Natural killer cell (primary cell): Measurements from ENCODE around the gene ACAD10. TPM values are rescaled to one million over a fixed set of nuclear protein-coding genes. Genes with fewer than 3 reads are reported as not detected.
"Not testable (repeated sequence)": the region's sequence is repeated elsewhere in the genome, so short reads cannot be mapped to it uniquely, and the experiment has no call there.

Experiments used
- ATAC-seq, 3 donors: fragments of 150-1000 bp in 2 of 3; fragments of 200-7000 bp in 1 of 3; cut with Tn5 transposase; 1 replicate in 1 of 3; 2 replicates in 2 of 3; pipeline ENCODE4 v1.10.0; 2021; ENCODE audit warnings: mild to moderate bottlenecking in 2 of 3, moderate library complexity in 2 of 3
- DNase-seq, 2 donors: peaks; one replicate each; pipeline versions ENCODE4 v3.0.0 to v3.0.0-alpha.2; 2013 to 2021; ENCODE audit warnings: mixed read lengths in 1 of 2
- H3K27ac ChIP-seq: one replicate; pipeline ENCODE4 v1.5.1; 2013; ENCODE audit warnings: mild to moderate bottlenecking, low read length
- H3K27me3 ChIP-seq: one replicate; pipeline ENCODE4 v1.6.1; 2013; ENCODE audit warnings: low read length; ENCODE audit not compliant: control insufficient read depth, insufficient read depth
- H3K36me3 ChIP-seq: one replicate; pipeline ENCODE4 v1.6.1; 2013; ENCODE audit warnings: low read length; ENCODE audit not compliant: control insufficient read depth, insufficient read depth
- H3K4me1 ChIP-seq: one replicate; pipeline ENCODE4 v1.6.1; 2013; ENCODE audit warnings: low read length; ENCODE audit not compliant: control insufficient read depth, insufficient read depth
- H3K4me3 ChIP-seq: one replicate; pipeline ENCODE4 v1.5.1; 2013; ENCODE audit warnings: low read length
- H3K9me3 ChIP-seq: one replicate; pipeline ENCODE4 v1.6.1; 2013; ENCODE audit warnings: low read length; ENCODE audit not compliant: control insufficient read depth, insufficient read depth
- H3K27ac Mint-ChIP-seq, 2 donors: one replicate each; pipeline ENCODE4 v1.8.0; 2022; ENCODE audit warnings: mild to moderate bottlenecking in 2 of 2, mixed read lengths in 2 of 2, moderate library complexity in 1 of 2
- H3K27me3 Mint-ChIP-seq, 2 donors: one replicate each; pipeline ENCODE4 v1.8.0; 2022; ENCODE audit warnings: low read depth in 2 of 2, mixed read lengths in 2 of 2
- H3K36me3 Mint-ChIP-seq: one replicate; pipeline ENCODE4 v1.8.0; 2022; ENCODE audit warnings: mixed read lengths
- H3K4me1 Mint-ChIP-seq, 2 donors: one replicate each; pipeline ENCODE4 v1.8.0; 2022; ENCODE audit warnings: mixed read lengths in 2 of 2
- H3K4me3 Mint-ChIP-seq: one replicate; pipeline ENCODE4 v1.8.0; 2022; ENCODE audit warnings: mild to moderate bottlenecking, moderate library complexity, mixed read lengths
- H3K9me3 Mint-ChIP-seq, 2 donors: one replicate each; pipeline ENCODE4 v1.8.0; 2022; ENCODE audit warnings: mixed read lengths in 2 of 2
- WGBS: methylation state at CpG from one replicate; pipeline ENCODE4 v1.1.7; 2013; ENCODE audit warnings: missing lambda C conversion rate; ENCODE audit not compliant: insufficient coverage; 5-methylcytosine and 5-hydroxymethylcytosine counted together
- intact Hi-C: fragments of 100-400 bp; cut with micrococcal nuclease; formaldehyde crosslinking; loops from one replicate; pipeline ENCODE4 v1.14.2; 2022
- total RNA-seq, 4 donors: library from RNA; stranded (reverse); fragments of 120-200 nt in 1 of 4; gene quantifications; one replicate each; pipeline versions ENCODE4 v1.2.3 to v1.2.4, GENCODE V29; 2013 to 2022
- TF ChIP-seq, protein P1 (sequence below): fragments of 200-600 bp; IDR thresholded peaks from one replicate; pipeline ENCODE4 v1.8.0; 2022; ENCODE audit warnings: antibody characterized with exemption

ACAD10 gene
- total RNA-seq, 3 donors from 2014 or later (not counting 1 experiment from before 2014, with no cell fraction given) = 19.0 to 29.0 (median 27.0) TPM

- H3K4me1 Mint-ChIP-seq = peaks cover 0 to 12% of the 10 kb centered on the region in 2 donors
- Histone ChIP-seq H3K4me1 (peaks cover 18% of the 10 kb centered on the region), H3K4me3 (no peak overlapping the region), H3K27ac (no peak overlapping the region), H3K27me3 (no peaks in the 10 kb centered on the region), H3K9me3 (no peaks in the 10 kb centered on the region), H3K36me3 (peaks cover 6% of the 10 kb centered on the region)
- TF ChIP-seq, protein P1, sequence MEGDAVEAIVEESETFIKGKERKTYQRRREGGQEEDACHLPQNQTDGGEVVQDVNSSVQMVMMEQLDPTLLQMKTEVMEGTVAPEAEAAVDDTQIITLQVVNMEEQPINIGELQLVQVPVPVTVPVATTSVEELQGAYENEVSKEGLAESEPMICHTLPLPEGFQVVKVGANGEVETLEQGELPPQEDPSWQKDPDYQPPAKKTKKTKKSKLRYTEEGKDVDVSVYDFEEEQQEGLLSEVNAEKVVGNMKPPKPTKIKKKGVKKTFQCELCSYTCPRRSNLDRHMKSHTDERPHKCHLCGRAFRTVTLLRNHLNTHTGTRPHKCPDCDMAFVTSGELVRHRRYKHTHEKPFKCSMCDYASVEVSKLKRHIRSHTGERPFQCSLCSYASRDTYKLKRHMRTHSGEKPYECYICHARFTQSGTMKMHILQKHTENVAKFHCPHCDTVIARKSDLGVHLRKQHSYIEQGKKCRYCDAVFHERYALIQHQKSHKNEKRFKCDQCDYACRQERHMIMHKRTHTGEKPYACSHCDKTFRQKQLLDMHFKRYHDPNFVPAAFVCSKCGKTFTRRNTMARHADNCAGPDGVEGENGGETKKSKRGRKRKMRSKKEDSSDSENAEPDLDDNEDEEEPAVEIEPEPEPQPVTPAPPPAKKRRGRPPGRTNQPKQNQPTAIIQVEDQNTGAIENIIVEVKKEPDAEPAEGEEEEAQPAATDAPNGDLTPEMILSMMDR = no peak
- DNase-seq (no peak), ATAC-seq (no peak)
- intact Hi-C loops = no loop called here
- H3K9me3 Mint-ChIP-seq = no peaks in the 10 kb centered on the region
- H3K27me3 Mint-ChIP-seq = peaks cover 17 to 19% of the 10 kb centered on the region in 2 donors
- H3K4me3 Mint-ChIP-seq = no peak overlapping the region
- no peaks in the 10 kb centered on the region for H3K36me3 Mint-ChIP-seq
- no peak overlapping the region for H3K27ac Mint-ChIP-seq
- WGBS = 41% methylated on average over 7 of the region's 7 CpGs
Observed at GRCh38 chr12:111759271-111759670, 73.4 kb downstream of the ACAD10 start.

- Mint-ChIP-seq H3K9me3 (no peaks in the 10 kb centered on the region), H3K4me3 (no peak overlapping the region), H3K27ac (no peak overlapping the region), H3K27me3 (peaks cover 19 to 22% of the 10 kb centered on the region in 2 donors), H3K36me3 (no peaks in the 10 kb centered on the region), H3K4me1 (peaks cover 0 to 12% of the 10 kb centered on the region in 2 donors)
- H3K9me3 ChIP-seq = no peaks in the 10 kb centered on the region
- H3K27me3 ChIP-seq = no peaks in the 10 kb centered on the region
- DNase-seq (no peak), ATAC-seq (no peak)
- TF ChIP-seq, protein P1 = no peak
- H3K36me3 ChIP-seq = no peaks in the 10 kb centered on the region
- H3K27ac ChIP-seq = no peak overlapping the region
- no peak overlapping the region for H3K4me3 ChIP-seq
- H3K4me1 ChIP-seq = peaks cover 18% of the 10 kb centered on the region
- 89% methylated on average over 9 of the region's 9 CpGs for WGBS
- intact Hi-C loops = no loop called here
Observed at GRCh38 chr12:111759991-111760390, 74.1 kb downstream of the ACAD10 start.

GRCh38 chr12:111761099-111761498 is 75.2 kb downstream of the ACAD10 start:
- no peaks in the 10 kb centered on the region for H3K9me3 Mint-ChIP-seq
- H3K4me1 Mint-ChIP-seq = peaks cover 2 to 13% of the 10 kb centered on the region in 2 donors
- H3K27me3 Mint-ChIP-seq = peaks cover 20 to 25% of the 10 kb centered on the region in 2 donors
- H3K9me3 ChIP-seq = no peaks in the 10 kb centered on the region
- H3K36me3 ChIP-seq = no peaks in the 10 kb centered on the region
- no peaks in the 10 kb centered on the region for H3K27me3 ChIP-seq
- WGBS = 72% methylated on average over 5 of the region's 5 CpGs
- TF ChIP-seq, protein P1 = no peak
- ATAC-seq (no peak), DNase-seq (no peak)
- H3K27ac Mint-ChIP-seq = no peak overlapping the region
- H3K4me3 Mint-ChIP-seq = no peak overlapping the region
- no peak overlapping the region for H3K27ac ChIP-seq
- H3K4me3 ChIP-seq = no peak overlapping the region
- H3K36me3 Mint-ChIP-seq = no peaks in the 10 kb centered on the region
- intact Hi-C loops = no loop called here
- H3K4me1 ChIP-seq = peaks cover 18% of the 10 kb centered on the region

GRCh38 chr12:111761706-111762105 is 75.9 kb downstream of the ACAD10 start:
- peaks cover 3% of the 10 kb centered on the region for H3K27me3 ChIP-seq
- Mint-ChIP-seq H3K27ac (no peak overlapping the region), H3K9me3 (no peaks in the 10 kb centered on the region), H3K36me3 (no peaks in the 10 kb centered on the region), H3K4me3 (no peak overlapping the region), H3K27me3 (peaks cover 24 to 31% of the 10 kb centered on the region in 2 donors), H3K4me1 (peaks cover 7 to 18% of the 10 kb centered on the region in 2 donors)
- TF ChIP-seq, protein P1 = no peak
- no peak for DNase-seq
- H3K36me3 ChIP-seq = no peaks in the 10 kb centered on the region
- intact Hi-C loops = no loop called here
- no peak overlapping the region for H3K27ac ChIP-seq
- WGBS = 28% methylated on average over 3 of the region's 3 CpGs
- peaks cover 22% of the 10 kb centered on the region for H3K4me1 ChIP-seq
- H3K9me3 ChIP-seq = no peaks in the 10 kb centered on the region
- no peak for ATAC-seq
- H3K4me3 ChIP-seq = no peak overlapping the region

GRCh38 chr12:111763552-111763951 is 77.7 kb downstream of the ACAD10 start:
- H3K27ac Mint-ChIP-seq, intact Hi-C loops: not testable (repeated sequence)

More at GRCh38 chr12:111763552-111763951, 77.7 kb downstream of the ACAD10 start:
- H3K9me3 Mint-ChIP-seq, H3K4me3 ChIP-seq, H3K36me3 ChIP-seq, H3K27me3 ChIP-seq, ATAC-seq, H3K36me3 Mint-ChIP-seq, H3K27ac ChIP-seq, DNase-seq, H3K9me3 ChIP-seq: not testable (repeated sequence)
- peaks cover 37 to 41% of the 10 kb centered on the region in 2 donors for H3K27me3 Mint-ChIP-seq
- 88% methylated on average over 7 of the region's 10 CpGs for WGBS
- peak overlapping the region; percentile 25 for H3K4me3 Mint-ChIP-seq
- H3K4me1 ChIP-seq = peaks cover 14% of the 10 kb centered on the region
- H3K4me1 Mint-ChIP-seq = peaks cover 17 to 22% of the 10 kb centered on the region in 2 donors
